Measurements from ENCODE around the gene ZFP36L1.
A peak's percentile ranks its signal among the peaks of the same experiment; 100 is the strongest.

ZFP36L1 gene

DNA sequence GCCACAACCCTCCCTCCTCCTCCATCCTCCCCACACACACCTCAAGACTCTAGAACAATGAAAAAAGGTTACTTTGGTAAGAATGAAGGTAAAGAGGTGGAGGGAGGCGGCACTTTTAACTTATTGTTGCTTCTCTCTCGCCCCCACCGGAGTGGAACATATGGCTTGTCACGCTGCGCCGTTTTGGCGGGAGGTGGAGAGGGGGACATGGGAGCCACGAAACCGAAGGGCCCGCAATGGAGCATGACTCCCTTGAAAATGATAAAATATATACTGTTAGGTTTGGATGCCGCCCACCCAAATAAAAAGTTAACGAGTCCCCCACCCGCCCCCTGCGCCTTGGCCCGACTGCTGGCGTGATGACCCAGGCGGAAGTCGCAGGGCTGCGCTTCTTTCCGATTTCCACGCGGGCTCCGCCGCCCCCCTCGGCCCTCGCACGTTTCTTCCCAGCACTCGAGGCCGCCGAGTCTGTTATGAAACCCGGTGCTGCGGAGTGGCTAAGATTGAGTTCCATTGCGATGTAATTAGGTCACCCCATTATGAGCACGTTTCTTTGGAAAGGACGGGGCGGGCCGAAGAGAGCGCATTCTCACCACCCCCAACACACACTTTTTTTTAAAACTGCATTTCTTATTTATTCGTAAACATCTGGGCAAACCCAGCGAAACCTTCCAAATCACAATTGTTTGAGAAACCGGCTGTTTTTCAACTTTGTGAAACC, 1.4 kb upstream of the ZFP36L1 start:
- Histone ChIP-seq H3K9me3 (ENCODE audit: control insufficient read depth, insufficient read depth, low read length) (no peaks in the 10 kb centered on the region), H3K9ac (ENCODE audit: low read depth, low read length) (peak overlapping the region; percentile 84), H3K36me3 (ENCODE audit: control insufficient read depth, insufficient read depth, low read length) (peaks cover 16% of the 10 kb centered on the region), H3K4me3 (ENCODE audit: low read depth, low read length) (peak overlapping the region; percentile 63), H3K27me3 (ENCODE audit: control insufficient read depth, insufficient read depth, low read length) (no peaks in the 10 kb centered on the region), H3K4me1 (ENCODE audit: control insufficient read depth, insufficient read depth, low read length) (peaks cover 15% of the 10 kb centered on the region)

DNA sequence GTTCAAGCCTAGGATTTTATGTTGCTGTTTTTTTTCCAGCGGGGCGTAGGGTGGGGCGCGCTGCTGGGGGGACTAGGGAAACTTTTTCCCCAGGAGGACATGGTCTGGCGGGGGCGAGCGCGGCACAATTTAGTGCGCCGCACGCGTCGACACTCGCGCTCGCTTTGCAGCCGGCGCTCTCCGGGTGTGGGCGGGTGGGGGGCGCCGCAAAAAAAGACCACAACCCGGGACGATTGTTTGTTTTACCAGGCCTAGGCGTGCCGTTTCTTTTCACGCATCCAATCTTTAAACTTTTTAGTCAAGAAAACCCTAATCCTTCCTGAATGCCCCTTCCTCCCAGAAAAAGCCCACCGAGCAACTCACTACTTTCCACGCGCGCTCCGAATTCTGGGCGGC, 865 bp upstream of the ZFP36L1 start:
- Histone ChIP-seq H3K4me3 (ENCODE audit: low read depth, low read length) (peak overlapping the region; percentile 63), H3K36me3 (ENCODE audit: control insufficient read depth, insufficient read depth, low read length) (peaks cover 22% of the 10 kb centered on the region), H3K27me3 (ENCODE audit: control insufficient read depth, insufficient read depth, low read length) (no peaks in the 10 kb centered on the region), H3K9me3 (ENCODE audit: control insufficient read depth, insufficient read depth, low read length) (no peaks in the 10 kb centered on the region), H3K9ac (ENCODE audit: low read depth, low read length) (peak overlapping the region; percentile 84), H3K4me1 (ENCODE audit: control insufficient read depth, insufficient read depth, low read length) (peaks cover 15% of the 10 kb centered on the region)

DNA sequence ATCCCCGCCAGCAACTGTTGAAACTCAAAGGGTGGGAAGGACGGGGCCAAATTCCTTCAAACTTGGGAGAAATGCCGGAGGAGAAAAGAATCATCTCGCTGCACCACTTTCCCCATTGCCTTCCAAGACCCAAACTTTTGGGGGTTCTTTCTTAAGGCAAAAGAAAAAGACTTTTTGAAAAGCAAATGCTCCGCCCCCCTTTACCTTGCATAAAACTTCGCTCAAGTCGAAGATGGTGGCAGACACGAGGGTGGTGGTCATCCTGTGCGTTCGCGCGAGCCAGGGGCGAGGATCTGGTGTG, 239 bp downstream of the ZFP36L1 start:
- Histone ChIP-seq H3K36me3 (ENCODE audit: control insufficient read depth, insufficient read depth, low read length) (peaks cover 22% of the 10 kb centered on the region), H3K27me3 (ENCODE audit: control insufficient read depth, insufficient read depth, low read length) (no peaks in the 10 kb centered on the region), H3K9ac (ENCODE audit: low read depth, low read length) (peak overlapping the region; percentile 99), H3K9me3 (ENCODE audit: control insufficient read depth, insufficient read depth, low read length) (no peaks in the 10 kb centered on the region), H3K4me3 (ENCODE audit: low read depth, low read length) (peak overlapping the region; percentile 100), H3K4me1 (ENCODE audit: control insufficient read depth, insufficient read depth, low read length) (peaks cover 11% of the 10 kb centered on the region)

GRCh38 chr14:68791902-68792677, 777 bp downstream of the ZFP36L1 start:
- Histone ChIP-seq H3K27me3 (ENCODE audit: control insufficient read depth, insufficient read depth, low read length) (no peaks in the 10 kb centered on the region), H3K4me3 (ENCODE audit: low read depth, low read length) (peak overlapping the region; percentile 100), H3K9ac (ENCODE audit: low read depth, low read length) (peak overlapping the region; percentile 99), H3K4me1 (ENCODE audit: control insufficient read depth, insufficient read depth, low read length) (peaks cover 9% of the 10 kb centered on the region), H3K9me3 (ENCODE audit: control insufficient read depth, insufficient read depth, low read length) (no peaks in the 10 kb centered on the region), H3K36me3 (ENCODE audit: control insufficient read depth, insufficient read depth, low read length) (peaks cover 24% of the 10 kb centered on the region)

- Histone ChIP-seq H3K9ac (ENCODE audit: low read depth, low read length) (peak overlapping the region; percentile 99), H3K4me3 (ENCODE audit: low read depth, low read length) (peak overlapping the region; percentile 100), H3K4me1 (ENCODE audit: control insufficient read depth, insufficient read depth, low read length) (peaks cover 4% of the 10 kb centered on the region), H3K36me3 (ENCODE audit: control insufficient read depth, insufficient read depth, low read length) (peaks cover 27% of the 10 kb centered on the region), H3K27me3 (ENCODE audit: control insufficient read depth, insufficient read depth, low read length) (no peaks in the 10 kb centered on the region), H3K9me3 (ENCODE audit: control insufficient read depth, insufficient read depth, low read length) (no peaks in the 10 kb centered on the region)
Measured at GRCh38 chr14:68791078-68791901, 1.6 kb downstream of the ZFP36L1 start.

DNA sequence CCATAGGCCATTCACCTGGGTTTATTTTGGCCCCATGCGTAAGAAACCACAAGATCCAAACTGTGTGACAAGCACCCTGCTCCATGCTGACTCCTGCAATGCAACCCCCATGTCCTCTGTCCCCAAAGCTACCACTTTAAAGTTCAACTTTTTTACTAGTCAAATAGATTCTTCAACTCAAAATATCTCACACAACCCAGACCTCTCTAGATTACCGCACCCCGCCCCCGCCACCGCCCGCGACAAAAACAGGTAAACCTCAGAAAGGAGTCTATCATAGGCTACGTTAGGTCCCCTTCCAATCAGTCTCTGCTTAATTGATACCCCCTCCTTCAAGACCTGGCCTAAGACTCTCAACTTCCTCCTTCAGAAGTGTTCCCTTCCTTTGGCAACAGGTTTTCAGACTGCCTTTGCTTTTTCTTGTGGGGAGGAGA, 2.2 kb downstream of the ZFP36L1 start:
- H3K27me3 ChIP-seq (ENCODE audit: control insufficient read depth, insufficient read depth, low read length): no peaks in the 10 kb centered on the region
- H3K4me3 ChIP-seq (ENCODE audit: low read depth, low read length): peak overlapping the region; percentile 100
- peaks cover 26% of the 10 kb centered on the region for H3K36me3 ChIP-seq (ENCODE audit: control insufficient read depth, insufficient read depth, low read length)
- no peaks in the 10 kb centered on the region for H3K9me3 ChIP-seq (ENCODE audit: control insufficient read depth, insufficient read depth, low read length)
- H3K4me1 ChIP-seq (ENCODE audit: control insufficient read depth, insufficient read depth, low read length): peaks cover 4% of the 10 kb centered on the region
- H3K9ac ChIP-seq (ENCODE audit: low read depth, low read length): peak overlapping the region; percentile 99

DNA sequence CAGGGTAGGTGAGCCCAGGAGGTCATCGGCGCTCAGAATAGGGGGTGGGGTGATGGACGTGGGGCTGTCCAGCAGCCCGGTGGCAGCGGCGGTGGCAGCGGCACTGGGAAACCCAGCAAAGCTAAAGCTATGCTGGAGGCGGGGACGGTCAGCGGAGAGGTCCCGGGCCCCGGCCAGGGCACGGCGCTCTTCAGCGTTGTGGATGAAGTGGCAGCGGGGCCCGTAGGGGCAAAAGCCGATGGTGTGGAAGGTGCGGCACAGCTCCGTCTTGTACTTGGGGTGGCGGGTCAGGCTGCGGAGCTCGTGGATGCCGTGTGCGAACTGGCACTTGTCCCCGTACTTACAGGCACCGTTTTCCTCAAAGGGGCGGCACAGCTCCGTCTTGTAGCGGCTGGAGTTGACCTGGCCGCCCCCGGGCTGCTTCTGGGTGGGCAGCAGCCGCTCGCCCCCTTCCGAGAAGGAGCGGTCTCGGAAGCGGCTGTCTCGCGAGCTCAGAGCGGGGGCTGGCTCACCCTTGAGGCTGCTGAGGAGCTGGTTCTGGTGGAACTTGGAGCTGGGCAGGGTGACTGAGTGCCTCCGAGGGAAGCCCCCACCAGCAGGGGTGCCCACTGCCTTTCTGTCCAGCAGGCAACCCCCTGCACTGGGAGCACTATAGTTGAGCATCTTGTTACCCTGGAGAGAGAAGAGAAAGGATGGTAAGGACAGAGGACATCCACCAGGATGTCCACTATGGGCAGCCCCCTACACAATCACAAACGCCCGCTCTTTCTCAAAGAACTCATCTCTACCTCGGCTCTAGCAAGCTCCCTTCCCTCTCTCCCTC, 2.8 kb downstream of the ZFP36L1 start:
- Histone ChIP-seq H3K27me3 (ENCODE audit: control insufficient read depth, insufficient read depth, low read length) (no peaks in the 10 kb centered on the region), H3K9me3 (ENCODE audit: control insufficient read depth, insufficient read depth, low read length) (no peaks in the 10 kb centered on the region), H3K9ac (ENCODE audit: low read depth, low read length) (no peak overlapping the region), H3K4me1 (ENCODE audit: control insufficient read depth, insufficient read depth, low read length) (peaks cover 4% of the 10 kb centered on the region), H3K36me3 (ENCODE audit: control insufficient read depth, insufficient read depth, low read length) (peaks cover 24% of the 10 kb centered on the region), H3K4me3 (ENCODE audit: low read depth, low read length) (peak overlapping the region; percentile 100)

DNA sequence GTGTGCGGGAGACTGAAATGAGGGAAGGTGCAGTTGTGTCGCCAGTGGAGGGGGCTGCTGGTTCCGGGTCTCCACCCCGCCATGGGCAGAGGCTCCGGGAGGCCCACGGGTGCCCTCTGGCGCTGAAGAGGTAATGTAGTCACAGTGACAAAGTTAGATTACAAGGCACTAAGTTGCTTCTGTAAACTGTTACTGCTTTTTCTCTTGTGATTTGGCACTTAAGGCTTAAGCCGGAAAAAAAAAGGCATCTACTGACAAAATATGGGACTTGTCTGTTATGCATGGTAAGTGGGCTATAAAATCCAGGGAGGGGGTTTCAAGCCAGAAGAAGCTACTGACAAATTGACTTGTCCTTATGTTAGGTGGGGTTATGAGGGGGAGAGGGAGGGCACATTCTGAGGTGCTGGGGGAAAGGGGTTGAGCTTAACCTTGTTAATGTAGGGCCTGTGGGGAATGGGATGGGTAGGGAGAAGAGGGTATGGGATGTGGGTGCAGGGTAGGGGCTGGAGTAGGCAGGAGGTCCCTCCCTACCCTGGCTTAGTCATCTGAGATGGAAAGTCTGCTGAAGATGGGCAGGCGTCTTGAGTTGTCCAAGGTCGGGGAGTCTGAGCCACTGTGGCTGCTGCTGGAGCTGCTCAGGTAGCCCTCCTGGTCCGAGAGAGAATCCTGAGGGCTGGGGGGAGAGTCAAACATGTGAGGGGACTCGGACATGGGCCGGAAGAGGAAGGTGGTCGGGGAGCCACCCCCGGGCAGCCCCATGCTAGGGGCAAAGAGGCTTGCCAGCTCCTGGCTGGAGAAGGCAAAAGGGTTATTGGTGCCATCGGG, 3.7 kb downstream of the ZFP36L1 start:
- peak overlapping the region; percentile 100 for H3K4me3 ChIP-seq (ENCODE audit: low read depth, low read length)
- H3K9ac ChIP-seq (ENCODE audit: low read depth, low read length): no peak overlapping the region
- H3K4me1 ChIP-seq (ENCODE audit: control insufficient read depth, insufficient read depth, low read length): peaks cover 4% of the 10 kb centered on the region
- H3K36me3 ChIP-seq (ENCODE audit: control insufficient read depth, insufficient read depth, low read length): peaks cover 24% of the 10 kb centered on the region
- H3K9me3 ChIP-seq (ENCODE audit: control insufficient read depth, insufficient read depth, low read length): no peaks in the 10 kb centered on the region
- no peaks in the 10 kb centered on the region for H3K27me3 ChIP-seq (ENCODE audit: control insufficient read depth, insufficient read depth, low read length)

DNA sequence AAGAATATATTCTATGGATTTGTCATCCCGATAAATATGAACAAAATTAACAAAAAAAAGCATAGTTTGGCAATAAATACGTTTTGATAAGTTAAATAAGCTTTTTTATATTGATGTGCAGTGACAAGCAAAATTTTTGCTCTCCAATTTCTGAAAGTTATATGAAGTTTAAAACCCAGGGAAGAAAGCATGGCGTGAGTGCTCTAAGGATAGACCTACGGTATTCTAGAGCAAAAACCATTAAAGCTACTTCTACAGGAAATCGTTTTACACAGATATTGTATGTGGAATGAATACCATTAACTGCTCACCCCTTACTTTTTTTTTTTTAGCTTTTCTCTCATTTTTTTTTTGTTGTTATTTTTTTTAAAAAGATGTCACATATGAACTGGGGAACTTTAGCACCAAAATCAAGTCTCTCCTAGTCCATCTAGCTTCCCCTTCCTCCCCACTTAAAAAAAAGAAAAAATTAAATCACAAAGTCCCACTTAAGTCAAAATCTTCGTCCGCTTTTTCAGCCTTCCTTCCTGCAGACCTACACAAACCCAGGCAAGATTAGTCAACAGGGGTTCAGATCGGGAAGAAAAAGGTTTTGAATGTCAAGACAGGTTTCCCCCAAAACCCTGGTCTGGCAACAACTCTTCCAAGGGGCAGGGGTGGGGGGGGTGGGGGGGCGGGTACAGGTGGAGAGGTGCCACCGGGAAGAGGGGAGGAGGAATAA, 4.4 kb downstream of the ZFP36L1 start:
- Histone ChIP-seq H3K4me3 (ENCODE audit: low read depth, low read length) (no peak overlapping the region), H3K27me3 (ENCODE audit: control insufficient read depth, insufficient read depth, low read length) (no peaks in the 10 kb centered on the region), H3K36me3 (ENCODE audit: control insufficient read depth, insufficient read depth, low read length) (peaks cover 24% of the 10 kb centered on the region), H3K4me1 (ENCODE audit: control insufficient read depth, insufficient read depth, low read length) (peaks cover 4% of the 10 kb centered on the region), H3K9me3 (ENCODE audit: control insufficient read depth, insufficient read depth, low read length) (no peaks in the 10 kb centered on the region), H3K9ac (ENCODE audit: low read depth, low read length) (no peak overlapping the region)
